AG10803 (cell line): ENCODE data around the gene COX6A1.

Experiments
- DNase-seq: peaks from one replicate; pipeline ENCODE4 v3.0.0; 2010; ENCODE audit warnings: low read depth
- H3K4me3 ChIP-seq: 2 replicates; pipeline ENCODE4 v1.5.1; 2011; ENCODE audit warnings: mild to moderate bottlenecking, low read length, control low read depth
- TF ChIP-seq, protein P1 (sequence below): conservative IDR thresholded peaks from 2 replicates; pipeline ENCODE4 v1.5.1; 2011; ENCODE audit warnings: mild to moderate bottlenecking, low read length, control low read depth, inconsistent platforms

Gene COX6A1

DNA sequence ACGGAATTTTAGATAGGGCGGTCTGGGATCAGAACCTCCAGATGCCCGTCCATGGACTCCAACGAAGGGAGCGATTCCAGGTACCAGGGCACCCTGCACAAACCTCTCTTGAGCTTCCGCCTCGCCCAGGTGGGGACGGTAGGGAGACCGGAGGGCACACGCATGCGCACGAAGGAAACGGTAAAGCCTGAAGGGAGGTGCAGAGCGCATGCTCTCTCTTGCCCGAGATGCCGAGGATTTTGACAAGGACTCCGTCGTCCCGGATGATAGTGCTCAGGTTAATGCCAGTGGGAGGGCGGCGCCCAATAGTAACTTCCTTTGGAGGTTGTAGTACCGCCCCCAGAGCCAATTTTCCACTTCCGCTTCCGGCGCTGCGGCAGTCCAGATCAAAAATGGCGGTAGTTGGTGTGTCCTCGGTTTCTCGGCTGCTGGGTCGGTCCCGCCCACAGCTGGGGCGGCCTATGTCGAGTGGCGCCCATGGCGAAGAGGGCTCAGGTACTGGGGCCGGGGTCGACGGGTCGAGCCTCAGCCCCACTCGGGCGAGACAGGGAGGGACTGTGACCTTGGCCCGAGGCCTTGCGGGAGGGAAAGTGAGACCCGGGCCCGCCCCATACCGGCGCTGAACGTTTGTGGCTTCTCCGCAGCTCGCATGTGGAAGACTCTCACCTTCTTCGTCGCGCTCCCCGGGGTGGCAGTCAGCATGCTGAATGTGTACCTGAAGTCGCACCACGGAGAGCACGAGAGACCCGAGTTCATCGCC is at the start of gene COX6A1:
Gene COX6A1, plus strand, starts transcription at position 379 of the 760 bp plus-strand sequence. Its CDS starts 14 bp downstream, at position 393.
- TF ChIP-seq, protein P1, sequence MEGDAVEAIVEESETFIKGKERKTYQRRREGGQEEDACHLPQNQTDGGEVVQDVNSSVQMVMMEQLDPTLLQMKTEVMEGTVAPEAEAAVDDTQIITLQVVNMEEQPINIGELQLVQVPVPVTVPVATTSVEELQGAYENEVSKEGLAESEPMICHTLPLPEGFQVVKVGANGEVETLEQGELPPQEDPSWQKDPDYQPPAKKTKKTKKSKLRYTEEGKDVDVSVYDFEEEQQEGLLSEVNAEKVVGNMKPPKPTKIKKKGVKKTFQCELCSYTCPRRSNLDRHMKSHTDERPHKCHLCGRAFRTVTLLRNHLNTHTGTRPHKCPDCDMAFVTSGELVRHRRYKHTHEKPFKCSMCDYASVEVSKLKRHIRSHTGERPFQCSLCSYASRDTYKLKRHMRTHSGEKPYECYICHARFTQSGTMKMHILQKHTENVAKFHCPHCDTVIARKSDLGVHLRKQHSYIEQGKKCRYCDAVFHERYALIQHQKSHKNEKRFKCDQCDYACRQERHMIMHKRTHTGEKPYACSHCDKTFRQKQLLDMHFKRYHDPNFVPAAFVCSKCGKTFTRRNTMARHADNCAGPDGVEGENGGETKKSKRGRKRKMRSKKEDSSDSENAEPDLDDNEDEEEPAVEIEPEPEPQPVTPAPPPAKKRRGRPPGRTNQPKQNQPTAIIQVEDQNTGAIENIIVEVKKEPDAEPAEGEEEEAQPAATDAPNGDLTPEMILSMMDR = no peak
- peak; percentile 96 for DNase-seq
- peak within 1 kb of the TSS; percentile 96 for H3K4me3 ChIP-seq

DNA sequence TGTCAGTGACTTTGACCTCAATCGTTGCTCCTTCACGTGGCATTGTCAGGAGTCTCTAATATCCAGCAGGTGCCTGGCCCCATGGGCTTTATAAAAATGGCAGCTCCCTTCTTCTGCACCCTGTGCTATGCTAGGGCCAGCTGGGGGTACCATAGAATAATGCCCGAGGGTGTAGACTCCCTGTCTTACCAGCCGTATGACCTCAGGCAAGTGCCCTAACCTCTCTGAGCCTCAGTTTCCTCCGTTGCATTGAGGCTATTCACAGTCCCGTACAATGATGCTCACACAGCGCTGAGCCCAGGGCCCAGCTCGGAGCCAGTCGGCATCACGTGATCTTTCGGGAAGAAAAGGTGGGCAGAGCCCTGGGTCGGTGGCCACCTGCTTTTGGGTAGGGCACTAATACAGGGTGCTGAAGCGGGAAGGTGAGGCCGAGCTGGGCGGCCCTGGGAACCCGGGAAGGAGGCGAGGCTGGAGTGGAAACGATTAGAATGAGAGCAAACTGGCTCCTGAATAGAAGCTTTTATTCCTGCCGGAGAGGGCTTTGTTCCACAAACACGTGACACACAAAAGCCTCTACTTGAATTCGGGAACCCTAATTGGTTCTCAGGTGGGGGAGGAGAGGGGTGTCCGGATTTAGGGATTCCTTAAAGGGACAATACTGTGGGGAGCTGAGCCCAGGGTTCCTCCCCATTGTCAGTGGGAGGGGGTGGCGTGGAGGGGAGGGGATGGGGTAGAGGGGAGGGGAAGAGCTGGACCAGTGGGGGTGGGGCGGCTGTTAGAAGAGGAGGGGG is 49.0 kb upstream of the COX6A1 start:
- TF ChIP-seq, protein P1 = no peak
- no peak overlapping the region for H3K4me3 ChIP-seq
- no peak for DNase-seq

DNA sequence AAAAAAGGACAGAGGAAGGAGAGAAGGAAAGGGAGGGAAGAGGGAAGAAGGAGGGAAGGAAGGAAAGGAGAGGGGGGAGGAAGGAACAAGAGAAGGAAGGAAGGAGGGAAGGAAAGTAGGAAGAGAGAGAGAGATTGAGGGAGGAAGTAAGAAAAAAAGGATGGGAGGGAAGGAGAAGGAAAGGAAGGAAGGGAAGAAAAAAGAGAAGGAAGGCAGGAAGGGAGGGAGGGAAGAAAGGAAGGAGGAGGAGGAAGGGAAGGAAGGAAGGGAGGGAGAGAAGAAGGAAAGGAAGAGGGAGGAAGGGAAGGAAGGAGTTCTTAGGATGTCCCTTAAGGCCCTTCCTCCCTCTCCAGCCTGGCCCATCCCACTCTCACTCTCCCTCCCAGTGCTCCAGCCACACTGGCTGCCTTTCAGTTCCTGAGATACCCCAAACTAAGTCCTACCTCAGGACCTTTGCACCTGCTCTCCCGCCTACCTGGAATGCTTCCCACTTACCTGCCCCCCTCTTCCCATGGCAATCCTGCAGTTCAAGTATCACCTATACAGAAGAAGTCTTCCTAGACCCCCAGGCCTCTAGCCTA is 47.3 kb upstream of the COX6A1 start:
- TF ChIP-seq, protein P1 = no peak
- no peak overlapping the region for H3K4me3 ChIP-seq
- no peak for DNase-seq

DNA sequence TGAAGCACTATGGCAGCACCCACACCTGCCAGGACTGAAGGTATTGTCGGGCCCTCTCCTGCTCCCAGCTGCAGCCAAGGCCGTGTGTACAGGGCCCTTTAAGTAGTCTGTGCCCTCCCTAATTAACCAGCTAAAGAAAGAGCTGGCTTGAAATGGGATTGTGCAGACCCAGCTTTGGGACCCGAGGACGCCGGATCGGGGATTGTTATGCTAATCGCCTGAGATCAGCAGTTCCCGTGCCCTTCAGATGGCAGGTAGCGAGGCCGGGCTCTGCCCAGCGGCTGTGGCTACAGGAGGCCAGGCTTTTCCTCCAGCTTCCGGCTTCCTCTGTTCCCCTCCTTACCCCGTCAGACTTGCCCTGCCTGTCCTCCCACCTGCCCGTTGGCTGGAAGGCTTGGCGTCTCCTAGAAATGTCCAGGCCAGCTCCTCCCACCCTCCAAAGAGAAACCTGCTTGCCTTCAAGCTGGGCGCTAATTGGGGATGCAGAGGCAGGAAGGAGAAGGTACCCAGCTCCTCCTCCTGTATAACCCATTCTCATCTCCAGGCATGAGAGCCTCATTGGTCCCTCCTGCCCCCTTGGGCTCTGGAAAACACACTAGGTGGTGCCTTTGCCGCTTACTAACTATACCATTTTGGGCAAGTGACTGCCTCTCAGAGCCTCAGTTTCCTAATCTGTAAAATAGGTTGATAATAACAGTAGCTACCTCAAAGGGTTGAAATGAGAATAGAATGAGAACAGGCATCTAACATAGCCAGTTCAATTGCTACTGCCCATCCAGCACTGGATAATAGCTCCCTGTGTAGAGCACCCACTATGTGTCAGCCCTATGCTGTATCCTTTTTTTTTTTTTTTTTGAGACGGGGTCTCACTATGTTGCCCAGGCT is 43.2 kb upstream of the COX6A1 start:
- TF ChIP-seq, protein P1 = no peak
- no peak overlapping the region for H3K4me3 ChIP-seq
- no peak for DNase-seq

DNA sequence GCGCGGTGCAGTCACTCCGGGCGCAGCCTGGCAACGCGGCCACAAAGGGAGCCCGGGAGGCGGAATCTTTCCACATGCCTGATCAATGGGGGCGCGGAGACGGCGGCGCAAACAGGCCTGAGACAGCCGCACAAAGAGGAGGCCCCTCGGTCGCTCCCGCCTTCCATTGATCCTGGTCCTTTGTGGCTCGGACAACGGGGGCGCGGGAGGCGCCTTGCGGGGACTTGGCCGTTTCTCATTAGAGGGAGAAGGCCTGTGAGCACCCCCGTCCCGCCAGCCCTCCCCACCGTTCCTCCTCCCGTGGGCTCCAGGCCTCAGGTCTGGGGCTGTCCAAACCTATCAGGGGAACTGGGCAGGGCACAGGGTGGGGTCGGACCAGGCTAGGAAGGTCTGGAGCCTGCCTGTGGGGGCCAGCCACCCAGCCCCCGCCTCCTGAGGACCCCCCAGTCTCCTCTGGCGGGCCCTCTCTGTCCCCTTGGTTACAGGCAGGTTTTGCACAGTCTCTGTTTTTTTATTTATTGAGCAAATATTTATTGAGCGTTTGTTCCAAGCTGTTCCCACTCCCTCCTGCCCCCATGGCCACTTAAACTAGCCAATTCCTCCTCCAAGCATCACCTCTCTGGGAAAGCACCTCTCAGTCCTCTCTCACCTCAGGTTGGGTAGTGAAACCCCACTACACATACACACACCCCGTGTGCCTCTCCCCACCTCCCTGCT is 39.9 kb upstream of the COX6A1 start:
- no peak for DNase-seq
- H3K4me3 ChIP-seq = no peak overlapping the region
- TF ChIP-seq, protein P1 = no peak

DNA sequence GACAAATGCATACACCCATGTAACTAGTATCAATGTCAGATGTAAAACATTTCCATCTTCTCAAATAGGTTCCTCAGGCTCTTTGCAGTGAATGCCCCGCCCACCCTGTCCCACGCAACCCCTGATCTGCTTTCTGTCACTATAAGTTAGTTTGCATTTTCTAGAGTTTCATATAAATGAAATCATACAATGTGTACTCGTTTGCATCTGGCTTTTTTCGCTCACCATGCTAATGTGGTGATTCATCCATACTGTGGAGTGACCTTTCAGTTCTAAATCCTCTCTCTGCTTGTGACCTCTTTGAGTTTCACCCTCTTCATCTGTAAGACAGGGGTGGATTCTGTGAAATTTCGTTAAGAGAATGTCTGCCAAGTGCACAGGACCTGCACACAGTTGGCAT is 38.4 kb upstream of the COX6A1 start:
- H3K4me3 ChIP-seq = no peak overlapping the region
- TF ChIP-seq, protein P1 = no peak
- DNase-seq = peak; percentile 21
